HG02623 (cell line): ENCODE measurements around the gene F11R.
"Not testable (repeated sequence)": the region's sequence is repeated elsewhere in the genome, so short reads cannot be mapped to it uniquely, and the experiment has no call there.

ENCODE experiments used
- ATAC-seq: cut with Tn5 transposase; IDR thresholded peaks from one replicate; pipeline ENCODE4 v1.9.1; 2021; ENCODE audit warnings: moderate library complexity; ENCODE audit not compliant: unreplicated experiment

The F11R gene

DNA sequence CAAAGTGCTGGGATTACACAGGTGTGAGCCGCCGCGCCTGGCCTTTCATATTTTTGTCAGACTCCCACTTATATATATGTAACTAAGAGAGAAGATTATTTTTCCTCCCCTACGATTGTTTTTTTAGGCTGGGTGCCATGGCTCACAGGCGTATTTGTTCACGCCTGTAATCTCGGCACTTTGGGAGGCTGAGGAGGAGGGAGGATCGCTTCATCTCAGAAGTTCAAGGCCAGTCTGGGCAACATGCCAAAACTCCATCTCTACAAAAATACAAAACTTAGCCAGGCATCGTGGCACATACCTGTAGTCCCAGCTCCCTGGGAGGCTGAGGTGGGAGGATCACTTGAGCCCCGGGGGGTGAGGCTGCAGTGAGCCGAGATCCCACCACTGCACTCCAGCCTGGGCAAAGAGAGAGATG is 42.4 kb downstream of the F11R start:
- no peak for ATAC-seq

GRCh38 chr1:160975026-160975425 is 45.9 kb downstream of the F11R start:
- no peak for ATAC-seq

GRCh38 chr1:160973491-160973890 is 47.5 kb downstream of the F11R start:
- ATAC-seq, result no peak

- no peak for ATAC-seq
Measured at GRCh38 chr1:160972939-160973338, 48.0 kb downstream of the F11R start.

- ATAC-seq, result no peak
Measured at GRCh38 chr1:160971618-160972056, 49.3 kb downstream of the F11R start.

DNA sequence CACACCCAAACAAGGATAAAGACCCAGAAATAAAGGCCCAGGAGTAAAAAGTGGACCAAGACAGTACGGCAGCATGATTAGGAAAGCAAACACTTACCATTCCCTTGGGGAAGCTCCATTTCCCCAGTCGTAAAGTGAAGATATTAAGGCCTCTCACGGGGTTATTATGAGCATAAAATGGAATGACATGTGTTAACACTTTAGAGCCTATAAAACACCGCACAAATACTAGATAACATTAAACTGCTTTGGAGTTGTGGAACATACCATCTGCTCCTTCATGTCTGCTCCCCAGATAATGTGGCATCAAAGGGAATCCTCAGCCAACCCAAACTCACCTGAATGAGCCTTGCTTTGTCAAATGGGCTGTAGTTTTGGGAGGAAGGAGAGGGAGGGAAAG is 57.4 kb downstream of the F11R start:
- no peak for ATAC-seq

- no peak for ATAC-seq
Measured at GRCh38 chr1:160961419-160961818, 59.5 kb downstream of the F11R start.

DNA sequence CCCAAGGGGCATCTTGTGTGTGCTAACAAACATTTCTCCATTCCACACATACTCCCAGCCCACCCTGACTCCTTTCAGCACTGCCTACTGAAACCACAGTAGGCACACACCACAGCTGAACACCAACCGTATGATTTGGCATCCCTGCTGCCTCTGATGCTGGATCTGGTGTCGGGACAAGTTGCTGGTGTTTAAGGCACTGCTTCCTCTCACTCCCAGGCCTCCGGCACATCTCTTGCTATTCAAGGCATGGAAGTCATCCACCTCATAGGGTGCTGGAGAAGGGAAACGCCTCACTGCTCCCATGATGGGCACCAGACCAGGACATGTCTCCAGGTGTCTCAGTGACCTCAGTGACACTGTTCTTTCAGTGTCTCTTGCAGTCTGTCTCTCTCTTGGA is 64.0 kb downstream of the F11R start:
- no peak for ATAC-seq

DNA sequence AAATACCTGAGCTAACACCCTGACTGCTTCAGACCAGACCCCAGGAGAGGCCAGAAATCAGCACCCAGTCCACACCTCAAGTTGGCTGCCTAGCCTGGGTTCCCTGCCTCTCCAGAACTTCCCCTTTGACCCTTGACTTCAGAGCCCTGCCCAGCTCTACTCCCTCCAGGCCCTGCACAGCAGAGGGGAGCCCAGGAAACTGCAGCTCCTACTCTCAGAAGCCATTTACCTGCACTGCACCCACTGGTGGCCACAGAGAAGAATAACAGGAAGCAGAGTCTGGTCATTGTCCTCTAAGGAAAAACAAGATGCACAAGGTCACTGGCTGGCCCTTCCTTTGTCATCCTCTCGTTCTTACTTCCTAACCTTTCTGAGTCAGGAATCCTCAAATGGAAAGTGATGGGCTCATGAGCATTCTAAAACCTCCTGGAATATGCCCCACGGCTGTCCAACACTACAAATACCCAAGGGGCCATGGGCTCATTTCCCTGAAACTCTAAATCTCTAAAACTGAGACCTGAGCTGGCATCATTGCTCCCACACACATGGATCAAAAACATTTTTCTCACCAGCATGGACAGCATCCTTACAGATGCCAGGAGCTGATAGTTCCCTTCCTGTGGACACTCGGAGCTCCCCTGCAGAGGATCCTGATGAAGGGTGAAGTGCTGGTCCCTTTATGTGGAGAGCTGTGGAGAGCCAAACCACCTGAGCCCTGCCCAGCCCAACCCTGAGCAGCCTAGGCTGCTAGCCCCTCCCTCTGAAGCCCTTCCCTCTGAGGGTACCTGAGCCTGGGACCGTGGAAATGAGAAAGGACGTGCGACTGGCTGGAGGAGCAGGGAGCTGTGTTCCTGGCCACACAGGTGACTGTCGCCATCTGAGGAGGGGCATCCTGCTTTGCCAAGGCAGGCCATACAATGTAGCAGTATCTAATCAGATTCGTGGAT is 66.5 kb downstream of the F11R start, which contains the start of gene ITLN2:
Gene ITLN2, minus strand, starts transcription at position 652 of the 947 bp plus-strand sequence. Its CDS starts 68 bp downstream, at position 584.
- ATAC-seq, result no peak

DNA sequence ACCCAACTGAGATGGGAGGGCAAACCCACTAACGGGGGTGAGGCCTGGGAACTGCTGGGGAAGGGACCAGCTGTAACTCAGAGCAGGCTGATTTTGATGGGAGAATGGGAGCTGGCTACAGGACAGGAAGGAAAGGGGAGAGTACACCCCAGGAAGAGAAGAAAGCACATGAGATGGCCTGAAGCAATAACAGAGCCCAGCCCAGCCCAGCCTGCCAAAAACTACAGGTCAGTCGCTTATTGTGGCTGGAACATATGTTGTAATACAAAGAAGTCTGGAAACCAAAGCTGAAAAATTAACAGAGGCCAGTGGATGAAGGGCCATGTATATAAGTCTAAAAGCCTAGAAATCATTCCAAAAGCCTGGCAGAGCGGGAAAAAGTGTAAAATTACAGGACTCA is 67.9 kb downstream of the F11R start:
- no peak for ATAC-seq

GRCh38 chr1:160952129-160952510 is 68.8 kb downstream of the F11R start:
- no peak for ATAC-seq

GRCh38 chr1:160951443-160952128 is 69.4 kb downstream of the F11R start:
- no peak for ATAC-seq

GRCh38 chr1:160950657-160951056 is 70.3 kb downstream of the F11R start:
- no peak for ATAC-seq

DNA sequence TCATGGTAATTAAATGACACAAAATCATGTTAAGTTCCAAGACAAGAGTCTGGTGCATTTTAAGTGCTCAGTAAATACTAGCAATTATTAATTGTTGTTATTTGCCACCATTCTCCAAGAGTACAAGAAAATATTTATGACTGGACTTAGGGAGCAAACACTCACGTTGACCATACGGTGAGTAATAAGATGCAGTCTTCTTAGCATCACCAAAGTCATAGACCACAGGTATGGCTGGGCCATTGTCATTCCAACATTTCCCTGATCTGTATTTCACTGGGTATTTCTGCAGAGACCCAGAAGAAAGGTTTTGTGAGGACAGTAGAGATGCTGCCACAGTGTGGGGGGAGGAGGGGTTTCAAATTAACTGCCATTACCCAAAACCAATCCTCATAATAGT is 71.1 kb downstream of the F11R start:
- ATAC-seq, result no peak

- ATAC-seq, result not testable (repeated sequence)
Measured at GRCh38 chr1:160949216-160949880, 71.6 kb downstream of the F11R start.

DNA sequence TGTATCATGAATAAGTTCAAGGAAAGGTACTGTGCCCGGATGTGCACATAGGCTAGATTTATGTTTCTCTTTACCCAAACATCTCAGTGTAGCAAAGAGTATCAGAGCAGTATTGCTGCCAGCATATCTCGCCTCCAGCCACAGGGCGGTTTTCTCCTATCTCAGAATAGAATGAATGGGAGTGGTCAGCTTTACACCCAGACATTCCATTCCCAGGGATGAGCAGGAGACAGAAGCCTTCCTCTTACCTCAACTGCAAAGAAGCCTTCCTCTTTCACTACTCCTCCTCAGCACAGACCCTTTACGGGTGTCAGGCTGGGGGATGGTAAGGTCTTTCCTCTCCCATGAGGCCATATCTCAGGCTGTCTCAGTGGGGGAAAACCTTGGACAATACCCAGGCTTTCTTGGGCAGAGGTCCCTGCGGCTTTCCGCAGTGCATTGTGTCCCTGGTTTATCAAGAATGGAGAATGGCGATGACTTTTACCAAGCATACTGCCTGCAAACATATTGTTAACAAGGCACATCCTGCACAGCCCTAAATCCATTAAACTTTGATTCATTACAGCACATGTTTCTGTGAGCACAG is 73.7 kb downstream of the F11R start:
- ATAC-seq, result not testable (repeated sequence)

DNA sequence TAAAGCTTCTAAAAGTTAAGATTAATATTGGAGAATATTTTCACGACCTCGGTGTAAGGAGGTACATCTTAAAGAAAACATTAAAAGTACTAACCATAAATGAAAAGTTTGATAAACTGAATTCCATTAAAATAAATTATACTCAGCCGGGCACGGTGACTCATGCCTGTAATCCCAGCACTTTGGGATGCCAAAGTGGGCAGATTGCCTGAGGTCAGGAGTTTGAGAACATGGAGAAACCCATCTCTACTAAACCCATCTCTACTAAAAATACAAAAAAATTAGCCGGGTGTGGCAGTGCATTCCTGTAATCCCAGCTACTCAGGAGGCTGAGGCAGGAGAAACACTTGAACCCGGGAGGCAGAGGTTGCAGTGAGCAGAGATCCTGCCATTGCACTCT is 75.1 kb downstream of the F11R start:
- not testable (repeated sequence) for ATAC-seq
